ENCODE results near the gene KLF6.
"Not testable (repeated sequence)": the region's sequence is repeated elsewhere in the genome, so short reads cannot be mapped to it uniquely, and the experiment has no call there.

KLF6 gene

DNA sequence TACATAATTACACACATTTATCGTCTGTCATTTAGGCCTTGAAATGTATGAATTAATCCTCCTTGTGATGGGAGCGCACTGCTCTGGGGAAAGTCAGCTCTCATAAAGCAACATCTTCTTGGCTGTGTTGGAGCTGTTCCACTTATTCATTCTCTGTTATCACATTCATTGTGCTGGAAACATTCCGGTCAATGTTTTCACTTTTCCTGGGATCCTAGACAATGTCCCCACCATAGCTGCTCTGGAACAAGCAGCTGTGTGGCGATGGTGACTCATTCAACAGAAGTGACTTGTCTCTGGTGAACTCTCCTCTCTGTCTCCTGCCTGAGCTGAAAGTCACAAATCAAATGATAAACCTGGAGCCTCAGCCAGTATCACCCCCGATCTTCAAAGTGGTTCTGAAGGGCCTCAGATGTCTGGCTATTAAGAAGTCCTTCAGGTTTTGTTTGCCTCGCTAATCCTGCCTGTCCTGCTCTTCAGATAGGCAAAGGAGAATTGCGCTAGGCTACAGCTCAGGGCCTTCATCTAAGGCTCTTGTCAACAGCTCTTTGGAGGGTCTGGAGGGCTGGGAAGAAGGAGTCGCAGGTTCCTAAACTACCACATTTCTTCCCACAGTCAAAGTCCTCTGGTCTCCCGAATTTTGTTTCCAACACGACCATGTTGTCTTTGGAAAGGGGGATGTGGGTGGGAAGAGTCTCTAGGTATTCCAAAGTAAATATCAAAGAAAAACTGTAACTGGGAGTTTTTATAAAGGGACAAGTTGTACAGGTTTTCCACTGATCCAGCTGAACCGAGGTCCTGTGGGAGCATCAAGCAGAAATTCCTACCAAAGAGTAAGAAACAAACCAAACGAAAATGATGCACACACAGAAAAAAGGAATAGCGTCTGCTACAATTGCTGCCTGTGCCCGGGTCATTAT is 29.3 kb downstream of the KLF6 start:
- DNase-seq = no peak

DNA sequence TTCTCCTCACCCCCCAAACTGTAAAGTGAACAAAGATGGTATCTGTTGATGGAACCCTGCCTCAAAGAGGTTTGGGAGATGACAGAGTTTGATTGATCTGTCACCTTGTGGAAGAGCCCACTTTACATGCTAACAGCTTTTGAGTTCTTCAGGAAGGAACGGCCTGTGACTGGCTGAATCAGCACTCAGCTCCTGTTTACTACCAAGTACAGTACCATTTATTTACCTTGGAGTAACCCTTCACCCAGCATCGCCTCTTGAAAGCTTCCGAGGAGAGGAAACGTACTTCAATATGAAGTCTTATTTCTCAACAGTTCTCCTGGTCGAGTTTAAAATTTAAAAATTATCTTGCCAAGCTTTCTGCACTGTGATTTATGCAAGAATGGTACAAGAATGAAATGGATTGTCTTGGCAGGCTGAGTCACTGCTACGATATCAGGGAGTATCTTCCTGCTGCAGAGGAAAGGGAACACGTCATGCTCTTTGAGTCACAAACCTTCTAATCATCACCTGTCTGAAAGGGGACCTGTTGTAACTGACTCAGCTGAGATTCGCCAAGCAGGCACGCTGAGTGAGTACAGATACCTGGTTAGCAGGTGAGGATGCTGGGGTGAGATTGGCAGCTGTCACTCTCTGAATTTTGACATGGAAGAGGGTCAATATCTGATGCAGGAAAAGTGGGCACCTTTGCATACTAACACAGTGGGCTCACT is 30.1 kb downstream of the KLF6 start:
- no peak for DNase-seq

- DNase-seq = no peak
Measured at GRCh38 chr10:3750854-3751253, 34.2 kb downstream of the KLF6 start.

GRCh38 chr10:3750006-3750816 is 34.8 kb downstream of the KLF6 start:
- no peak for DNase-seq

DNA sequence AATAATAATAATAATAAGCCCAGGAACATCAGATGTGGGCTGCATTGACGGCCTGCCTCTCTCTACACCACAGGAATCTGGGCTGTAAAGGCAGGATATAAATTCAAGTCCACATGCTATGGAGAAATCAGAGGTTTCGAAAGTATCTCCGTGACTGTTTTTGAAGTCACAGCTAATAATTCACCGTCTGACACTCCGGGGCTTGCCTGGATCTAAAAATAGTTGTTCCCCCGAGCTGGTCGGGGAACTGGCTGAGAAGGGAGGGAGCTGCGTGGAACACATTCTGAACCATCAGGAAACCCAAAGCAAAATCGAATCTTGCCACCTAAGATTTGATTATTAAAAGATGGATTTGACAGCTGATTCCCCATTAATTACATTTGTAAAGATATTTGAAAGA is 35.4 kb downstream of the KLF6 start:
- no peak for DNase-seq

GRCh38 chr10:3749011-3749410 is 36.0 kb downstream of the KLF6 start:
- no peak for DNase-seq

DNA sequence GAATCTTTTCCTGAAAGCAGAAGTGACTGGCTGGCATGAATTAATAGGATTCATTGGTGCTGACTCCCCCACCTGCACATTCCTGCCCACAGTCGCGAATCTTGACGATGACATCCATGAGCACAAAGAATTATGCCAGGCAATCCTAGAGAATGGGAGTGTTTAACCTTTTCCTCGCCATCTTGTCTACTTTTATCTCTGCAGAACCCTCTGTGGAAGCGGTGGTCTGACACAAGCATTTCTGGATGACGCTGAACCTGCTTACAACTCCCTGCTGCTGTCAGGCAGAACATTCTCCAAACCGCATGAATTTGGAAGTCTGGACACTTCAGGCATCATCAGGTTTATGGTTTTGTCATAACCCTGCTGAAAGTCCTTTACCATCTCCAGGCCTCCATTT is 36.5 kb downstream of the KLF6 start:
- no peak for DNase-seq

GRCh38 chr10:3747984-3748383 is 37.0 kb downstream of the KLF6 start:
- DNase-seq = no peak

DNA sequence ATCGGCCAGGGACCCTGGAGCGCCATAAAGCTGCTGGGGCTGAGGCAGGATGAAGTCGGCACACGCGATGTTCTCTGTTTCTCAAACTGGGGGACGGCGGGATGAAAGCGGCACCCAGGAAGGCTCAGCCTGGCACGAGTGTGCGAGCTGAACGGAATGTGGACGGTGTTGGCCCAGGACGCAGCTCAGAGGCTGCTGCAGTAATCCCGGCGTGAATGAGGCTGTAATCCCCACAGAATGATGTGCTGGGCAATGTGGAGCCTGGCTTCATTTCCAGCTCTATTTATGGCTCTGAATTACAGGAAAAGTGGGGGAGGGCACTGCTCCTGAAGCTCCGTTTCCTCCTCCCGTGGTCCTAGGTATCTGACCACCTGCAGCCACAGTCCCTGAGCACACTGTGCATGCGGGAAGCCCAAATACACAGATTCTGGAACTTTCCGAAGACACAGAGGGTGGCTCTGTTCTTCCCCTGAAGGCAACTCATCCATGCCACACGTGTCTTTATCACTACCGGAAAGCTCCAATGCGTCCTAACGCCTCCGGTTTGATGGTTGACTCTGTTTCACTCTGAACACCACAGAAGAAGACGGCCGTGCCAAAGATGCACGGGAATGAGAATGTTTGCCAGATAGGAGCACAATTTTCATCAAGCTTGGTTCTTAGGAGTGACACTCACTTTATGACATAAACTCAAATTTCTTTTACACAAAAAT is 37.6 kb downstream of the KLF6 start:
- DNase-seq = no peak

DNA sequence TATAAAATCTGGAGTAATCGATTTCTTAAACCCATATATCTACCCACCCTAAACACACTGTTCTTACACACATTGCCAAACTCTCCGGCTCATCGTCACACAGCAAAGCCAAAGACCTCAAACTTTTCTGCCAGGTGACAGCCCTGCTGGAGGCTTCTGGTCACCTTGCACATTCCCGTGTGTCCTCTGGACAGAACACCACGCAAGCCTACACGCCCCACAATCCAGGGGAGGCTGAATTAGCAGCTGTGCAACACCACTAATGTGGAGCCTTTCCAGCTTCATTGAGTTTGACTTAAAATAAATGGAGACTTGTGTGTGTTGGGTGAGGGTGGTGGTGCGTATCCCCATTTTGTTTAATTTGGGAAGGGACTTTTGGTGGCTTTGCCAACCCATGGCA is 38.4 kb downstream of the KLF6 start:
- DNase-seq = no peak

DNA sequence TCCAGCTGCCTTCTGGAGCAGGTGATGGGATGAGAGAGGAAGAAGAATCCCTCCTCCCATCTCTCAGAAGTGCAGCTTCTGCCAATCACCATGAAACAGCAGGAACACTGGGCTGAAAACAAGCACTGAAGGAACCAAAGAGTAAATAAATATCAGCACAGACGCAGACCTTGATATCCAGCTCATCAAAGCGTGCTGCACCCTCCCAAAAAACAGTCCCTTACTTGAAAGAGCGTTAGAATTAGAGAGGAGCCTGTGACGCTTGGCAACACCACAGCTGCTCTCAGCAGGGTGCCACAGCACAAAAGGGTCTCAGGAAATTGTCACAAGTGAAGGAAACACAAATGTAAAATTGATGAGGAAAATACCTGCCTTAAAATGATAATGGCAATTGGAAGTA is 39.5 kb downstream of the KLF6 start:
- no peak for DNase-seq

DNA sequence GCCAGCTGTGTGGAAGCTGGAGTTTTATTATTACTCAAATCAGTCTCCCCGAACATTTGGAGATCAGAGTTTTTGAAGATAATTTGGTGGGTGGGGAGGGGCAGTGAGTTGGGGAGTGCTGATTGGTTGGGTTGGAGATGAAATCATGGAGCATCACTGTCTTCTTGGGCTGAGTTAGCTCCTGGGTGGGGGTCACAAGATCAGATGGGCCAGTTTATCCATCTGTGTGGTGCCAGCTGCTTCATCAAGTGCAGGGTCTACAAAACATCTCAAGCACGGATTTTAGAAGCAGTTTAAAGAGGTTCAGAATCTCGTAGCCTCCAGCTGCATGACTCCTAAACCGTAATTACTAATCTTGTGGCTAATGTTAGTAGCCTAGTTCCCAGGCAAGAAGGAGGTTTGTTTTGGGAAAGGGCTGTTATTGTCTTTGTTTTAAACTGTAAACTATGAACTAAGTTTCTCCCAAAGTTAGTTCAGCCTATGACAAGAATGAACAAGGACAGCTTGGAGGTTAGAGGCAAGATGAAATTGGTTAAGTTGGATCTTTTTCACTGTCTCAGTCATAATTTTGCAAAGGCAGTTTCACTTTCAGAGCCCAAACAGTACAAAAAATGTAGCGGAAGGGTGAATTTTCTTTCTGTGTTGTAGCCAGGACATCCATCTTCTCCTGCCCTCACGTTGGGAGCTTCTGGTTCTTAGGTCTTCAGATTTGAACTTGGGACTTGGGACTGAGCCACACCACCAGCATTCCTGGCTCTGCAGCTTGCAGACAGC is 43.1 kb downstream of the KLF6 start:
- no peak for DNase-seq

GRCh38 chr10:3740157-3740871 is 44.7 kb downstream of the KLF6 start:
- no peak for DNase-seq

- no peak for DNase-seq
Measured at GRCh38 chr10:3738855-3739350, 46.1 kb downstream of the KLF6 start.

DNA sequence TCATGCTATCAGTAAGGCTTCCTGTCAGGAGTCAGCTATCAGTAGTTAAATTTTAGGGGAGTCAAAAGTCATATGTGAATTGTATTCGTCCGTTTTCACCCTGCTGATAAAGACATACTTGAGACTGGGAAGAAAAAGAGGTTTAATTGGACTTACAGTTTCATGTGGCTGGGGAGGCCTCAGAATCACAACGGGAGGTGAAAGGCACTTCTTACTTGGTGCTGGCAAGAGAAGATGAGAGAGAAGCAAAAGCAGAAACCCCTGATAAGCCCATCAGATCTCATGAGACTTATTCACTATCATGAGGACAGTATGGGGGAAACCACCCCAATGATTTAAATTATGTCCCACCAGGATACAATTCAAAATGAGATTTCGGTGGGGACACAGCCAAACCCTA is 47.1 kb downstream of the KLF6 start:
- DNase-seq = no peak

DNA sequence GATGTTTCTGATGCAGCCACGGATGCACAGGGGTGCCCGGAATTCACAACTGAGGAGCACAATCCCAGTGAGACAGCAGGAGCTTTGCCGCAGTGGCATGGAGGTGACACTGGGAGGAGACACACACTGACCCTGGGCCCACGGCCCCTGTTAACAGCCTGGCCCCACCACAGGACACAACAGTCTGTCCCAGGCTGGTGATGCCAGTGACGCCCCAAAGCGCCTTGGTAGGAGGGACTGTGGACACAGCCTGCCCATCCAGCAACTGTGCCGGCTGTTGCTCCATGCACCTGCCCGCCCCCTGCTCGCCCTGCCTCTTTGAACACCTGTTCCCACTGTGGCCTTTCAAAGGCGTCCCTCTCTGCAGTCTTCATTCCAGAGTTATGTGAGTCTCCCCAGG is 49.8 kb downstream of the KLF6 start:
- no peak for DNase-seq

GRCh38 chr10:3734111-3734510 is 50.9 kb downstream of the KLF6 start:
- DNase-seq = no peak

GRCh38 chr10:3732183-3732582 is 52.8 kb downstream of the KLF6 start:
- DNase-seq = not testable (repeated sequence)

GRCh38 chr10:3729397-3729976 is 55.5 kb downstream of the KLF6 start:
- DNase-seq = no peak

DNA sequence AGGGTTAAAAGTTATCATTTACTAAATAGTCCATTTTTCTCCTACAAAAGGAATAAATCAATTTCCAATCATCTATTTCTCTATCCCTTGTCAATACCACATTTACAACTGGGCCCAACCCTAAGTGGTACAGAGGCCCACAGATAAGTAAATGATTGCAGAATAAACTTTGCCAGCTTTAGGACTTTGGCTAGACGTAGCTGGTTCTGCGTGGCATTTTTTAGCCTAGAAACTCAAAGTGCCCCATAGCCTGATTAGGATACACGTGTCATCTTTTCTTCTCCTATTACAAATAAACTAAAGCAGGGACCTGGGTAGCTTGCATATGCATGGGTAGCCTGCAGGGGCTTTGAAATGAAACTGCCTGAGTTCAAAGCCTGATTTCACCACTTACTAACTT is 56.4 kb downstream of the KLF6 start:
- no peak for DNase-seq

- no peak for DNase-seq
Measured at GRCh38 chr10:3727268-3727667, 57.7 kb downstream of the KLF6 start.

Measured in activated effector memory CD4-positive, alpha-beta T cell treated with Interleukin-2 at 50 U/mL for 16 hours (primary cell).